Caco-2 (cell line): ENCODE measurements around the gene BIRC5. TPM values are rescaled to one million over a fixed set of nuclear protein-coding genes. Genes with fewer than 3 reads are reported as not detected.

ENCODE experiments used
- BruUV-seq: library from RNA; stranded (reverse); fragments of 400-500 nt; replicated peaks from 2 replicates; lab custom pipeline; 2021; lab: Mats Ljungman, UMichigan
- CTCF ChIA-PET: fragments of 300-600 bp; sonication (Branson Sonifier 250); formaldehyde crosslinking; loops from one replicate; lab custom pipeline; 2022; ENCODE audit warnings: antibody characterized with exemption; lab: Charles Lee
- POLR2A ChIA-PET: fragments of 300-600 bp; sonication (Branson Sonifier 250); formaldehyde crosslinking; loops from one replicate; lab custom pipeline; 2022; ENCODE audit warnings: antibody characterized with exemption; lab: Charles Lee
- DNase-seq, 2 experiments: peaks; one replicate each; pipeline versions ENCODE4 v3.0.0 to v3.0.0-alpha.2; 2020 to 2022
- H3K27me3 ChIP-seq: replicated peaks from 2 replicates; pipeline ENCODE4 v1.6.0; 2011; ENCODE audit warnings: low read length; ENCODE audit not compliant: control insufficient read depth, insufficient read depth
- H3K36me3 ChIP-seq: 2 replicates; pipeline ENCODE4 v1.5.1; 2011; ENCODE audit warnings: low read length; ENCODE audit not compliant: control insufficient read depth, insufficient read depth
- H3K4me1 ChIP-seq: fragments of 250-450 bp; sonication (Bioruptor Pico); 2 replicates; pipeline ENCODE4 v1.5.1; 2020; ENCODE audit warnings: mild to moderate bottlenecking
- H3K4me3 ChIP-seq: 2 replicates; pipeline ENCODE4 v1.5.1; 2011; ENCODE audit warnings: low read depth, mild to moderate bottlenecking, control low read depth, low read length
- H3K9me3 ChIP-seq: fragments of 250-450 bp; sonication (Bioruptor Pico); 2 replicates; pipeline ENCODE4 v1.5.1; 2020; ENCODE audit warnings: mild to moderate bottlenecking, moderate library complexity
- H3K27ac Mint-ChIP-seq: one replicate; pipeline ENCODE4 v1.8.0; 2022; ENCODE audit warnings: mixed read lengths; ENCODE audit not compliant: unreplicated experiment
- H3K27me3 Mint-ChIP-seq: one replicate; pipeline ENCODE4 v1.8.0; 2022; ENCODE audit warnings: mixed read lengths; ENCODE audit not compliant: insufficient read depth, unreplicated experiment
- H3K36me3 Mint-ChIP-seq: one replicate; pipeline ENCODE4 v1.8.0; 2022; ENCODE audit warnings: mild to moderate bottlenecking, mixed read lengths; ENCODE audit not compliant: insufficient read depth, unreplicated experiment
- H3K4me1 Mint-ChIP-seq: one replicate; pipeline ENCODE4 v1.8.0; 2022; ENCODE audit warnings: low read depth, mixed read lengths; ENCODE audit not compliant: unreplicated experiment
- H3K4me3 Mint-ChIP-seq: one replicate; pipeline ENCODE4 v1.8.0; 2022; ENCODE audit warnings: mild to moderate bottlenecking, moderate library complexity, mixed read lengths; ENCODE audit not compliant: unreplicated experiment
- H3K9me3 Mint-ChIP-seq: one replicate; pipeline ENCODE4 v1.8.0; 2022; ENCODE audit warnings: mixed read lengths; ENCODE audit not compliant: unreplicated experiment
- CTCF ChIP-seq, 2 experiments: fragments of 200-600 bp in 1 of 2; IDR thresholded peaks; 1 replicate in 1 of 2; 2 replicates in 1 of 2; pipeline versions ENCODE4 v1.5.1 to v1.8.0; 2011 to 2022; ENCODE audit warnings: antibody characterized with exemption in 1 of 2, control low read depth in 1 of 2, inconsistent platforms in 1 of 2, low read depth in 1 of 2, low read length in 1 of 2, mild to moderate bottlenecking in 1 of 2, moderate library complexity in 1 of 2; ENCODE audit not compliant: insufficient read depth in 1 of 2, severe bottlenecking in 1 of 2, unreplicated experiment in 1 of 2
- intact Hi-C: fragments of 100-400 bp; cut with micrococcal nuclease; formaldehyde crosslinking; loops from one replicate; pipeline ENCODE4 v1.10.0; 2022; ENCODE audit not compliant: unreplicated experiment
- total RNA-seq: library from RNA; stranded (reverse); gene quantifications from 2 replicates; pipeline ENCODE4 v1.2.3, GENCODE V29; 2022

BIRC5 gene
- total RNA-seq, 1 experiment from 2014 or later, result 88.8 TPM

- Histone ChIP-seq H3K4me3 (no peak overlapping the region), H3K27me3 (no peaks in the 10 kb centered on the region), H3K4me1 (no peaks in the 10 kb centered on the region), H3K36me3 (no peaks in the 10 kb centered on the region), H3K9me3 (no peaks in the 10 kb centered on the region)
- DNase-seq, result no peak
- no TSS peak for BruUV-seq
- Mint-ChIP-seq H3K27me3 (no peaks in the 10 kb centered on the region), H3K27ac (no peak overlapping the region), H3K36me3 (peaks cover 5% of the 10 kb centered on the region), H3K4me1 (peaks cover 2% of the 10 kb centered on the region), H3K4me3 (no peak overlapping the region), H3K9me3 (no peaks in the 10 kb centered on the region)
- POLR2A ChIA-PET, result no interaction called here
- CTCF ChIA-PET, result interaction anchor here (0.6 kb wide), 1 partner anchor 1150 kb away, joined by 4 read pairs; no protein-coding TSS in a partner anchor
- no peak for TF ChIP-seq CTCF (IDR thresholded peaks at IDR 0.05; ENCODE audit: insufficient read depth in 1 of 2, low read depth in 1 of 2, low read length in 1 of 2, severe bottlenecking in 1 of 2, unreplicated experiment in 1 of 2)
- intact Hi-C loops, result no loop called here
Measured at GRCh38 chr17:78236362-78237127, 22.5 kb downstream of the BIRC5 start.

GRCh38 chr17:78237401-78238012, 23.5 kb downstream of the BIRC5 start:
- H3K4me3 ChIP-seq, result no peak overlapping the region
- no peaks in the 10 kb centered on the region for H3K4me1 ChIP-seq
- no peaks in the 10 kb centered on the region for H3K36me3 ChIP-seq
- Mint-ChIP-seq H3K9me3 (no peaks in the 10 kb centered on the region), H3K27ac (no peak overlapping the region), H3K4me3 (no peak overlapping the region), H3K36me3 (peaks cover 7% of the 10 kb centered on the region), H3K4me1 (peaks cover 6% of the 10 kb centered on the region), H3K27me3 (no peaks in the 10 kb centered on the region)
- no TSS peak for BruUV-seq
- ChIA-PET POLR2A (no interaction called here), CTCF (interaction anchor here (0.6 kb wide), 1 partner anchor 1150 kb away, joined by 4 read pairs; no protein-coding TSS in a partner anchor)
- DNase-seq, result no peak
- H3K9me3 ChIP-seq, result no peaks in the 10 kb centered on the region
- intact Hi-C loops, result no loop called here
- no peak for TF ChIP-seq CTCF (IDR thresholded peaks at IDR 0.05; ENCODE audit: insufficient read depth in 1 of 2, low read depth in 1 of 2, low read length in 1 of 2, severe bottlenecking in 1 of 2, unreplicated experiment in 1 of 2)
- H3K27me3 ChIP-seq, result no peaks in the 10 kb centered on the region

- ChIA-PET POLR2A (no interaction called here), CTCF (no interaction called here)
- Histone ChIP-seq H3K27me3 (no peaks in the 10 kb centered on the region), H3K9me3 (no peaks in the 10 kb centered on the region), H3K4me1 (no peaks in the 10 kb centered on the region), H3K36me3 (no peaks in the 10 kb centered on the region), H3K4me3 (no peak overlapping the region)
- TF ChIP-seq CTCF (IDR thresholded peaks at IDR 0.05; ENCODE audit: insufficient read depth in 1 of 2, low read depth in 1 of 2, low read length in 1 of 2, severe bottlenecking in 1 of 2, unreplicated experiment in 1 of 2), result no peak
- no TSS peak for BruUV-seq
- intact Hi-C loops, result no loop called here
- H3K36me3 Mint-ChIP-seq, result peaks cover 7% of the 10 kb centered on the region
- peaks cover 6% of the 10 kb centered on the region for H3K4me1 Mint-ChIP-seq
- H3K27me3 Mint-ChIP-seq, result no peaks in the 10 kb centered on the region
- H3K27ac Mint-ChIP-seq, result no peak overlapping the region
- peak in 1 of 2 experiments; percentile 46 for DNase-seq
- no peaks in the 10 kb centered on the region for H3K9me3 Mint-ChIP-seq
- no peak overlapping the region for H3K4me3 Mint-ChIP-seq
Measured at GRCh38 chr17:78238823-78239488, 24.9 kb downstream of the BIRC5 start.
